RWPE2 (cell line): ENCODE results near the gene WASL.

Source experiments
- ATAC-seq: fragments of 200-7000 bp; cut with Tn5 transposase; 3 replicates; pipeline ENCODE4 v1.9.1; 2021; ENCODE audit warnings: low read depth
- DNase-seq: peaks from one replicate; pipeline ENCODE4 v3.0.0-alpha.2; 2020; ENCODE audit warnings: low spot score
- H3K27ac ChIP-seq: fragments of 450-650 bp; 2 replicates; pipeline ENCODE4 v1.5.1; 2017; ENCODE audit warnings: mild to moderate bottlenecking; ENCODE audit not compliant: poor library complexity, severe bottlenecking
- H3K27me3 ChIP-seq: fragments of 250-450 bp; sonication (Bioruptor Pico); 2 replicates; pipeline ENCODE4 v1.5.1; 2021; ENCODE audit warnings: mild to moderate bottlenecking, moderate library complexity; ENCODE audit not compliant: insufficient read depth, poor library complexity, severe bottlenecking
- H3K36me3 ChIP-seq: fragments of 250-450 bp; sonication (Bioruptor Pico); 2 replicates; pipeline ENCODE4 v1.5.1; 2020; ENCODE audit warnings: low read depth, mild to moderate bottlenecking, moderate library complexity
- H3K4me1 ChIP-seq: fragments of 250-450 bp; sonication (Bioruptor Pico); 2 replicates; pipeline ENCODE4 v1.5.1; 2021; ENCODE audit warnings: mild to moderate bottlenecking, moderate library complexity; ENCODE audit not compliant: insufficient read depth, poor library complexity, severe bottlenecking
- H3K4me3 ChIP-seq: fragments of 250-450 bp; sonication (Bioruptor Pico); 2 replicates; pipeline ENCODE4 v1.5.1; 2021; ENCODE audit warnings: mild to moderate bottlenecking, moderate library complexity; ENCODE audit not compliant: severe bottlenecking
- H3K9me3 ChIP-seq: fragments of 250-450 bp; sonication (Bioruptor Pico); 2 replicates; pipeline ENCODE4 v1.5.1; 2021; ENCODE audit warnings: mild to moderate bottlenecking, moderate library complexity; ENCODE audit not compliant: severe bottlenecking
- CTCF ChIP-seq: fragments of 450-650 bp; IDR thresholded peaks from one replicate; pipeline ENCODE4 v1.5.1; 2017; ENCODE audit warnings: mild to moderate bottlenecking, moderate library complexity; ENCODE audit not compliant: poor library complexity, severe bottlenecking

The WASL gene

GRCh38 chr7:123660514-123661354 lies 88.1 kb downstream of the WASL start:
- Histone ChIP-seq H3K36me3 (no peaks in the 10 kb centered on the region), H3K9me3 (no peaks in the 10 kb centered on the region), H3K27me3 (no peaks in the 10 kb centered on the region), H3K27ac (no peak overlapping the region), H3K4me3 (no peak overlapping the region), H3K4me1 (no peaks in the 10 kb centered on the region)
- no peak for DNase-seq
- no peak for ATAC-seq
- TF ChIP-seq CTCF: no peak

GRCh38 chr7:123658023-123658422 lies 90.8 kb downstream of the WASL start:
- H3K27me3 ChIP-seq: no peaks in the 10 kb centered on the region
- ATAC-seq (no peak), DNase-seq (no peak)
- no peaks in the 10 kb centered on the region for H3K9me3 ChIP-seq
- H3K4me1 ChIP-seq: no peaks in the 10 kb centered on the region
- no peaks in the 10 kb centered on the region for H3K36me3 ChIP-seq
- H3K4me3 ChIP-seq: no peak overlapping the region
- TF ChIP-seq CTCF: no peak
- H3K27ac ChIP-seq: no peak overlapping the region

GRCh38 chr7:123657304-123657685 lies 91.5 kb downstream of the WASL start:
- no peak overlapping the region for H3K4me3 ChIP-seq
- no peak for DNase-seq
- no peaks in the 10 kb centered on the region for H3K27me3 ChIP-seq
- no peak overlapping the region for H3K27ac ChIP-seq
- ATAC-seq: no peak
- no peak for TF ChIP-seq CTCF
- no peaks in the 10 kb centered on the region for H3K36me3 ChIP-seq
- H3K4me1 ChIP-seq: no peaks in the 10 kb centered on the region
- no peaks in the 10 kb centered on the region for H3K9me3 ChIP-seq

- H3K36me3 ChIP-seq: no peaks in the 10 kb centered on the region
- ATAC-seq: no peak
- H3K9me3 ChIP-seq: no peaks in the 10 kb centered on the region
- no peaks in the 10 kb centered on the region for H3K4me1 ChIP-seq
- TF ChIP-seq CTCF: no peak
- no peak overlapping the region for H3K27ac ChIP-seq
- DNase-seq: no peak
- no peaks in the 10 kb centered on the region for H3K27me3 ChIP-seq
- no peak overlapping the region for H3K4me3 ChIP-seq
Observed at GRCh38 chr7:123656544-123657303, 92.1 kb downstream of the WASL start.
